HEK293 (cell line): Measurements from ENCODE around the gene CDH8.

ENCODE experiments used
- CTCF ChIA-PET: fragments of 350-600 bp; formaldehyde crosslinking; extraction: SDS; loops from one replicate; lab custom pipeline; 2021; ENCODE audit warnings: antibody characterized with exemption; lab: Yijun Ruan, JAX
- POLR2A ChIA-PET: fragments of 300-600 bp; formaldehyde crosslinking; extraction: SDS; loops from one replicate; lab custom pipeline; 2020; ENCODE audit warnings: antibody characterized with exemption, inconsistent platforms; lab: Yijun Ruan, JAX
- H3K27ac ChIP-seq: fragments of 200-500 bp; sonication (Bioruptor generic); 2 replicates; pipeline ENCODE4 v1.5.1; 2014; ENCODE audit warnings: low read depth, low read length, control low read depth, inconsistent platforms; ENCODE audit errors: extremely low read depth
- H3K36me3 ChIP-seq, 2 experiments: fragments of 200-500 bp in 1 of 2; sonication (Bioruptor generic) in 1 of 2; 1 replicate in 1 of 2; 2 replicates in 1 of 2; pipeline ENCODE4 v1.5.1; 2014 to 2017; ENCODE audit warnings: inconsistent platforms in 2 of 2, low read length in 2 of 2; ENCODE audit not compliant: control insufficient read depth in 2 of 2, insufficient read depth in 1 of 2
- H3K4me1 ChIP-seq: fragments of 200-500 bp; sonication (Bioruptor generic); 2 replicates; pipeline ENCODE4 v1.5.1; 2014; ENCODE audit warnings: mild to moderate bottlenecking, low read length, inconsistent platforms; ENCODE audit not compliant: control insufficient read depth, insufficient read depth
- H3K4me3 ChIP-seq: 2 replicates; pipeline ENCODE4 v1.5.1; 2011; ENCODE audit warnings: low read depth, mild to moderate bottlenecking, control low read depth, low read length, moderate library complexity
- H3K9me3 ChIP-seq: fragments of 200-500 bp; sonication (Bioruptor generic); 2 replicates; pipeline ENCODE4 v1.5.1; 2014; ENCODE audit warnings: low read depth, low read length, inconsistent platforms; ENCODE audit not compliant: control insufficient read depth, insufficient read depth
- BCL11A ChIP-seq: fragments of 450-650 bp; formaldehyde crosslinking; IDR thresholded peaks from 2 replicates; pipeline ENCODE4 v1.5.1; 2016; ENCODE audit warnings: low read depth, missing biosample characterization, missing genetic modification characterization
- BCL11B ChIP-seq: fragments of 450-650 bp; formaldehyde crosslinking; IDR thresholded peaks from 2 replicates; pipeline ENCODE4 v1.5.1; 2016; ENCODE audit warnings: low read depth, missing biosample characterization, missing genetic modification characterization
- GLIS2 ChIP-seq: fragments of 450-650 bp; formaldehyde crosslinking; IDR thresholded peaks from 2 replicates; pipeline ENCODE4 v1.5.1; 2016; ENCODE audit warnings: missing biosample characterization, missing genetic modification characterization
- KLF8 ChIP-seq: fragments of 450-650 bp; formaldehyde crosslinking; IDR thresholded peaks from 2 replicates; pipeline ENCODE4 v1.5.1; 2016; ENCODE audit warnings: missing biosample characterization, missing genetic modification characterization
- OSR2 ChIP-seq: fragments of 450-650 bp; formaldehyde crosslinking; IDR thresholded peaks from 2 replicates; pipeline ENCODE4 v1.5.1; 2016; ENCODE audit warnings: missing biosample characterization, missing genetic modification characterization
- RBAK ChIP-seq: fragments of 450-650 bp; formaldehyde crosslinking; IDR thresholded peaks from 2 replicates; pipeline ENCODE4 v1.5.1; 2016; ENCODE audit warnings: missing biosample characterization, missing genetic modification characterization
- SP3 ChIP-seq: fragments of 450-650 bp; formaldehyde crosslinking; IDR thresholded peaks from 2 replicates; pipeline ENCODE4 v1.5.1; 2016; ENCODE audit warnings: missing biosample characterization, missing genetic modification characterization
- ZBTB8A ChIP-seq: fragments of 450-650 bp; formaldehyde crosslinking; IDR thresholded peaks from 2 replicates; pipeline ENCODE4 v1.5.1; 2016; ENCODE audit warnings: missing biosample characterization, missing genetic modification characterization
- ZNF155 ChIP-seq: fragments of 450-650 bp; formaldehyde crosslinking; IDR thresholded peaks from 2 replicates; pipeline ENCODE4 v1.5.1; 2016; ENCODE audit warnings: missing biosample characterization, missing genetic modification characterization
- ZNF157 ChIP-seq: fragments of 450-650 bp; formaldehyde crosslinking; IDR thresholded peaks from 2 replicates; pipeline ENCODE4 v1.5.1; 2016; ENCODE audit warnings: missing biosample characterization, missing genetic modification characterization
- ZNF214 ChIP-seq: fragments of 450-650 bp; formaldehyde crosslinking; IDR thresholded peaks from 2 replicates; pipeline ENCODE4 v1.5.1; 2017; ENCODE audit warnings: missing biosample characterization, mild to moderate bottlenecking, missing genetic modification characterization, borderline replicate concordance
- ZNF248 ChIP-seq: fragments of 450-650 bp; formaldehyde crosslinking; IDR thresholded peaks from 2 replicates; pipeline ENCODE4 v1.5.1; 2017; ENCODE audit warnings: missing biosample characterization, missing genetic modification characterization
- ZNF341 ChIP-seq: fragments of 450-650 bp; formaldehyde crosslinking; IDR thresholded peaks from 2 replicates; pipeline ENCODE4; 2016; ENCODE audit warnings: low read depth, missing biosample characterization, missing genetic modification characterization
- ZNF350 ChIP-seq: fragments of 450-650 bp; formaldehyde crosslinking; IDR thresholded peaks from 2 replicates; pipeline ENCODE4 v1.5.0; 2017; ENCODE audit warnings: missing biosample characterization, mild to moderate bottlenecking, missing genetic modification characterization
- ZNF366 ChIP-seq: fragments of 450-650 bp; formaldehyde crosslinking; conservative IDR thresholded peaks from 2 replicates; pipeline ENCODE4 v1.5.1; 2016; ENCODE audit warnings: missing biosample characterization, missing genetic modification characterization
- ZNF391 ChIP-seq: fragments of 450-650 bp; formaldehyde crosslinking; IDR thresholded peaks from 2 replicates; pipeline ENCODE4 v1.5.1; 2016; ENCODE audit warnings: low read depth, missing biosample characterization, missing genetic modification characterization, borderline replicate concordance
- ZNF48 ChIP-seq: fragments of 450-650 bp; formaldehyde crosslinking; IDR thresholded peaks from 2 replicates; pipeline ENCODE4 v1.5.1; 2016; ENCODE audit warnings: missing biosample characterization, missing genetic modification characterization
- ZNF660 ChIP-seq: fragments of 450-650 bp; IDR thresholded peaks from 2 replicates; pipeline ENCODE4 v1.5.1; 2018; ENCODE audit warnings: missing biosample characterization, mild to moderate bottlenecking, missing genetic modification characterization
- ZNF701 ChIP-seq: fragments of 450-650 bp; formaldehyde crosslinking; IDR thresholded peaks from 2 replicates; pipeline ENCODE4 v1.5.1; 2016; ENCODE audit warnings: missing biosample characterization, missing genetic modification characterization
- ZNF830 ChIP-seq: fragments of 450-650 bp; IDR thresholded peaks from 2 replicates; pipeline ENCODE4 v1.5.0; 2018; ENCODE audit warnings: missing biosample characterization, missing genetic modification characterization, low read depth, mild to moderate bottlenecking, moderate library complexity
- TF ChIP-seq, protein P1 (sequence below): fragments of 450-650 bp; formaldehyde crosslinking; IDR thresholded peaks from 2 replicates; pipeline ENCODE4 v1.5.1; 2016; ENCODE audit warnings: missing biosample characterization, missing genetic modification characterization
- TF ChIP-seq, protein P2 (sequence below): fragments of 450-650 bp; formaldehyde crosslinking; IDR thresholded peaks from 2 replicates; pipeline ENCODE4 v1.5.1; 2016; ENCODE audit warnings: missing biosample characterization, missing genetic modification characterization
- TF ChIP-seq, protein P3 (sequence below): fragments of 450-650 bp; formaldehyde crosslinking; IDR thresholded peaks from 2 replicates; pipeline ENCODE4 v1.5.1; 2016; ENCODE audit warnings: missing biosample characterization, missing genetic modification characterization
- TF ChIP-seq, protein P4 (sequence below): fragments of 450-650 bp; formaldehyde crosslinking; IDR thresholded peaks from 2 replicates; pipeline ENCODE4 v1.5.1; 2016; ENCODE audit warnings: missing biosample characterization, missing genetic modification characterization

The CDH8 gene

DNA sequence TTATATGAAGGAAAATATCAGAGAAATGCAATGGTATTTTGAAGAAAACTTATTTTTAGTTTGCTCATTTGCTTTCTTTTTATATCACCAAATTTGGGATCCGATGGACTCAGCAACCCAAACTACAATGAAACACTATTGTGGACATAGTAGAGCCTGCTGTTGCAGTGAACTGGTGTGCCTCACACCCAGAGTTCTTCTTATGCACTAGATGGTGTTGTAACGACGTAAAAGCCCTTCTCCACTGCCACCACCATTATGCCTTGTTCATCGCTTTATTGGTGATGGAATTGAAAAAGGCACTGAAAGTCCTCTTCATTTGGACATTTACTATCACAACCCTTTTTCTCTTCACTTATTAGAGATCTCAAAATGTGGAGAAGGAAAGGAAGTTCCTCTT, 381.3 kb downstream of the CDH8 start:
- ChIA-PET POLR2A (no interaction called here), CTCF (no interaction called here)
- no peak overlapping the region for H3K27ac ChIP-seq
- H3K9me3 ChIP-seq, result no peaks in the 10 kb centered on the region
- H3K4me1 ChIP-seq, result no peaks in the 10 kb centered on the region
- H3K4me3 ChIP-seq, result no peak overlapping the region
- no peaks in the 10 kb centered on the region for H3K36me3 ChIP-seq
- TF ChIP-seq, protein P1, sequence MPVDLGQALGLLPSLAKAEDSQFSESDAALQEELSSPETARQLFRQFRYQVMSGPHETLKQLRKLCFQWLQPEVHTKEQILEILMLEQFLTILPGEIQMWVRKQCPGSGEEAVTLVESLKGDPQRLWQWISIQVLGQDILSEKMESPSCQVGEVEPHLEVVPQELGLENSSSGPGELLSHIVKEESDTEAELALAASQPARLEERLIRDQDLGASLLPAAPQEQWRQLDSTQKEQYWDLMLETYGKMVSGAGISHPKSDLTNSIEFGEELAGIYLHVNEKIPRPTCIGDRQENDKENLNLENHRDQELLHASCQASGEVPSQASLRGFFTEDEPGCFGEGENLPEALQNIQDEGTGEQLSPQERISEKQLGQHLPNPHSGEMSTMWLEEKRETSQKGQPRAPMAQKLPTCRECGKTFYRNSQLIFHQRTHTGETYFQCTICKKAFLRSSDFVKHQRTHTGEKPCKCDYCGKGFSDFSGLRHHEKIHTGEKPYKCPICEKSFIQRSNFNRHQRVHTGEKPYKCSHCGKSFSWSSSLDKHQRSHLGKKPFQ (tag by site-specific recombination), result no peak
- TF ChIP-seq ZNF366 (tag by site-specific recombination) (no peak), ZNF155 (tag by site-specific recombination) (no peak), ZNF350 (no peak), ZNF341 (tag by site-specific recombination) (no peak), ZNF248 (tag by site-specific recombination) (no peak), OSR2 (no peak), RBAK (no peak), ZBTB8A (tag by site-specific recombination) (no peak)
- TF ChIP-seq, protein P2, sequence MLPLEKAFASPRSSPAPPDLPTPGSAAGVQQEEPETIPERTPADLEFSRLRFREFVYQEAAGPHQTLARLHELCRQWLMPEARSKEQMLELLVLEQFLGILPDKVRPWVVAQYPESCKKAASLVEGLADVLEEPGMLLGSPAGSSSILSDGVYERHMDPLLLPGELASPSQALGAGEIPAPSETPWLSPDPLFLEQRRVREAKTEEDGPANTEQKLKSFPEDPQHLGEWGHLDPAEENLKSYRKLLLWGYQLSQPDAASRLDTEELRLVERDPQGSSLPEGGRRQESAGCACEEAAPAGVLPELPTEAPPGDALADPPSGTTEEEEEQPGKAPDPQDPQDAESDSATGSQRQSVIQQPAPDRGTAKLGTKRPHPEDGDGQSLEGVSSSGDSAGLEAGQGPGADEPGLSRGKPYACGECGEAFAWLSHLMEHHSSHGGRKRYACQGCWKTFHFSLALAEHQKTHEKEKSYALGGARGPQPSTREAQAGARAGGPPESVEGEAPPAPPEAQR (tag by site-specific recombination), result no peak
- TF ChIP-seq, all 188 proteins: peak for 0

DNA sequence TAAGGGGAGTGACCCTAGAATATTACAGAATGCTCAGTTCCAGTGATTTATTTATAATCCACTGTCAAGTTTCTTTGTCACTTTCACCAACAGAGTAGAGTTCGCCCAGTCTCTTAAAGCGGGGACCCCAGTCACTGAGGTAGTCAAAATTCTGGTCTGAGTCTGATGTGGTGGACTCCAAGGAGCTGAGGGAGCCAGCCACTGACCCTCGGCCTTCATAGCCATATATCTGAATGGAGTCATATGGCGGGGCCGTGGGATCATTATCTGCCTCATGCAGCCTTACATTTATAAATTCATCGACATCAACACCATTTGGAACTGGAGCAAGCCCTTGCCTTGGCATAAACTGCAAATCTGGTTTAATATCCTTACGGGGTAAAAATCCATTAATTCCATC, 382.7 kb downstream of the CDH8 start:
- Histone ChIP-seq H3K36me3 (no peaks in the 10 kb centered on the region), H3K4me1 (no peaks in the 10 kb centered on the region), H3K9me3 (no peaks in the 10 kb centered on the region), H3K27ac (no peak overlapping the region), H3K4me3 (no peak overlapping the region)
- CTCF ChIA-PET, result no interaction called here
- no peak for TF ChIP-seq ZNF157 (tag by site-specific recombination)
- TF ChIP-seq BCL11B (tag by site-specific recombination), result no peak
- no peak for TF ChIP-seq SP3 (tag by site-specific recombination)
- TF ChIP-seq ZNF391, result no peak
- TF ChIP-seq, protein P3, sequence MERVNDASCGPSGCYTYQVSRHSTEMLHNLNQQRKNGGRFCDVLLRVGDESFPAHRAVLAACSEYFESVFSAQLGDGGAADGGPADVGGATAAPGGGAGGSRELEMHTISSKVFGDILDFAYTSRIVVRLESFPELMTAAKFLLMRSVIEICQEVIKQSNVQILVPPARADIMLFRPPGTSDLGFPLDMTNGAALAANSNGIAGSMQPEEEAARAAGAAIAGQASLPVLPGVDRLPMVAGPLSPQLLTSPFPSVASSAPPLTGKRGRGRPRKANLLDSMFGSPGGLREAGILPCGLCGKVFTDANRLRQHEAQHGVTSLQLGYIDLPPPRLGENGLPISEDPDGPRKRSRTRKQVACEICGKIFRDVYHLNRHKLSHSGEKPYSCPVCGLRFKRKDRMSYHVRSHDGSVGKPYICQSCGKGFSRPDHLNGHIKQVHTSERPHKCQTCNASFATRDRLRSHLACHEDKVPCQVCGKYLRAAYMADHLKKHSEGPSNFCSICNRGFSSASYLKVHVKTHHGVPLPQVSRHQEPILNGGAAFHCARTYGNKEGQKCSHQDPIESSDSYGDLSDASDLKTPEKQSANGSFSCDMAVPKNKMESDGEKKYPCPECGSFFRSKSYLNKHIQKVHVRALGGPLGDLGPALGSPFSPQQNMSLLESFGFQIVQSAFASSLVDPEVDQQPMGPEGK (tag by site-specific recombination), result no peak
- no peak for TF ChIP-seq ZNF660 (tag by site-specific recombination)
- TF ChIP-seq ZNF701, result no peak
- no peak for TF ChIP-seq KLF8 (tag by site-specific recombination)
- TF ChIP-seq GLIS2 (tag by site-specific recombination), result no peak
- no peak for TF ChIP-seq ZNF48 (tag by site-specific recombination)
- TF ChIP-seq BCL11A (tag by site-specific recombination), result no peak
- TF ChIP-seq ZNF830, result no peak
- TF ChIP-seq, protein P4, sequence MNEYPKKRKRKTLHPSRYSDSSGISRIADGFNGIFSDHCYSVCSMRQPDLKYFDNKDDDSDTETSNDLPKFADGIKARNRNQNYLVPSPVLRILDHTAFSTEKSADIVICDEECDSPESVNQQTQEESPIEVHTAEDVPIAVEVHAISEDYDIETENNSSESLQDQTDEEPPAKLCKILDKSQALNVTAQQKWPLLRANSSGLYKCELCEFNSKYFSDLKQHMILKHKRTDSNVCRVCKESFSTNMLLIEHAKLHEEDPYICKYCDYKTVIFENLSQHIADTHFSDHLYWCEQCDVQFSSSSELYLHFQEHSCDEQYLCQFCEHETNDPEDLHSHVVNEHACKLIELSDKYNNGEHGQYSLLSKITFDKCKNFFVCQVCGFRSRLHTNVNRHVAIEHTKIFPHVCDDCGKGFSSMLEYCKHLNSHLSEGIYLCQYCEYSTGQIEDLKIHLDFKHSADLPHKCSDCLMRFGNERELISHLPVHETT (tag by site-specific recombination), result no peak
- no peak for TF ChIP-seq ZNF214 (tag by site-specific recombination)
- POLR2A ChIA-PET, result no interaction called here
